ENCODE results near the gene EXPH5. TPM values are rescaled to one million over a fixed set of nuclear protein-coding genes. Genes with fewer than 3 reads are reported as not detected.

Gene EXPH5
- total RNA-seq, 4 donors from 2014 or later: 1.4 to 1.8 (median 1.6) TPM

DNA sequence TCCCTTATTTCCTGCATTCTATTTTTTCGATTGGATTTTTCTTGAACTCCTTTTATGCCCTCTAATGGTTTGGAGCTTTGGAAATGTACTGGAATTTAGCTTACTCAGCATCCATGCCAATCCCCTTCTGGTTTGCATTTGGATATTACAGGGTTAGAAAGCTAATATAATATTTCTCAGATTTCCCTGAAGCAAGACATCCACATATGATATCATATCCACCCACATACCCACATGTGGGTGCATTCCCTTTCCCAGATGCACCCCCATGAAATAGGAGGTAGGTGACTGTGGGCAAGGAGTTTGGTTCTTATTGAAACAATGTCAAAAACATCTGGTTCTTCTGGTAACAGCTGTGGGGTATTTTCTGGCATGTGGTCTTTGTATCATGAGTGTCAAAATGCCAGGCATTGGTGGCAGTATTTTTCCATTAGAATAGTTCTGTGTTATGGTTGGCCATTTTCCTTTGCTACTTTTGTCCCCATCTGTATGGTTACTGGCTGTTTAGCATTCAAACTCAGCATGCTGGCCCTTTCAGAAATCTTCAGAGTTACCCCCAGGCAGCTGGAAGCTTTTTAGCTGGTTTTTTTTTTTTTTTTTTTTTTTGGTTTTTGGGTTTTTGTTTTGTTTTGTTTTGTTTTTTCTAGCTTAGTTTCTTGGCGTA, 38.6 kb upstream of the EXPH5 start:
- 70% methylated on average over 2 of the region's 2 CpGs for WGBS
- Histone ChIP-seq H3K4me1 (no peaks in the 10 kb centered on the region), H3K27me3 (no peaks in the 10 kb centered on the region), H3K36me3 (no peaks in the 10 kb centered on the region), H3K27ac (replicated peaks in 1 of 4) (no peak overlapping the region), H3K9me3 (peaks cover 0 to 4% (median 1%) of the 10 kb centered on the region in 4 donors), H3K4me3 (no peak overlapping the region)
- intact Hi-C loops (cut with DNase I): no loop called here
- DNase-seq (ENCODE audit: extremely low spot score): no peak
- TF ChIP-seq, protein P1, sequence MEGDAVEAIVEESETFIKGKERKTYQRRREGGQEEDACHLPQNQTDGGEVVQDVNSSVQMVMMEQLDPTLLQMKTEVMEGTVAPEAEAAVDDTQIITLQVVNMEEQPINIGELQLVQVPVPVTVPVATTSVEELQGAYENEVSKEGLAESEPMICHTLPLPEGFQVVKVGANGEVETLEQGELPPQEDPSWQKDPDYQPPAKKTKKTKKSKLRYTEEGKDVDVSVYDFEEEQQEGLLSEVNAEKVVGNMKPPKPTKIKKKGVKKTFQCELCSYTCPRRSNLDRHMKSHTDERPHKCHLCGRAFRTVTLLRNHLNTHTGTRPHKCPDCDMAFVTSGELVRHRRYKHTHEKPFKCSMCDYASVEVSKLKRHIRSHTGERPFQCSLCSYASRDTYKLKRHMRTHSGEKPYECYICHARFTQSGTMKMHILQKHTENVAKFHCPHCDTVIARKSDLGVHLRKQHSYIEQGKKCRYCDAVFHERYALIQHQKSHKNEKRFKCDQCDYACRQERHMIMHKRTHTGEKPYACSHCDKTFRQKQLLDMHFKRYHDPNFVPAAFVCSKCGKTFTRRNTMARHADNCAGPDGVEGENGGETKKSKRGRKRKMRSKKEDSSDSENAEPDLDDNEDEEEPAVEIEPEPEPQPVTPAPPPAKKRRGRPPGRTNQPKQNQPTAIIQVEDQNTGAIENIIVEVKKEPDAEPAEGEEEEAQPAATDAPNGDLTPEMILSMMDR (IDR thresholded peaks at IDR 0.05): no peak
- TF ChIP-seq POLR2AphosphoS5 (IDR thresholded peaks at IDR 0.05): no peak
- no peak for TF ChIP-seq POLR2A (IDR thresholded peaks at IDR 0.05; ENCODE audit: low read depth)
- TF ChIP-seq EP300 (IDR thresholded peaks at IDR 0.05): no peak

DNA sequence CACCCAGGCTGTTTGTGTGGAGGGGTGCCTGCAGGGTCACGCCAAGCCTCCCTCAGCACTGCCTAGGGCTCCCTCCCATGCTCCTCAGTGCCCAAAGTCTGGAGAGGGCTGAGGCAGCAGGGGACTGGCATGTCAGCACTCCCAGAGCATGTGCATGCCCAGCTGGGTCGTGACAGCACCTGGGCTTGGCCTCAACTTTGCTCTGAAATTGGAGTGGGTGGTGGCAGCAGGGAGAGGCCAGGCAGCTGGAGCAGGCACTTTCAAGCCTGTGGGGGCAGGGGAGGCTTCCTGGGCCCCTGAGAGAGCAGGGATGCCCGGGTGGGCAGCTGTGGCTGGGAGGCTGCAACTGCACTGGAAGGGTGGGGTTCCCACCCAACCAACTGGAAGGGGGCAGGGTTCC, 35.7 kb upstream of the EXPH5 start:
- no peaks in the 10 kb centered on the region for H3K27me3 ChIP-seq
- intact Hi-C loops (cut with DNase I): no loop called here
- no peak for DNase-seq (ENCODE audit: extremely low spot score)
- no peaks in the 10 kb centered on the region for H3K4me1 ChIP-seq
- no peaks in the 10 kb centered on the region for H3K36me3 ChIP-seq
- peaks cover 0 to 4% (median 1%) of the 10 kb centered on the region in 4 donors for H3K9me3 ChIP-seq
- no peak overlapping the region for H3K27ac ChIP-seq (replicated peaks in 1 of 4)
- no peak overlapping the region for H3K4me3 ChIP-seq
- TF ChIP-seq EP300 (IDR thresholded peaks at IDR 0.05): no peak
- TF ChIP-seq POLR2A (IDR thresholded peaks at IDR 0.05; ENCODE audit: low read depth): no peak
- TF ChIP-seq POLR2AphosphoS5 (IDR thresholded peaks at IDR 0.05): no peak
- TF ChIP-seq, protein P1 (IDR thresholded peaks at IDR 0.05): no peak
- no CpG with 5 or more reads among the region's 3 CpGs for WGBS

DNA sequence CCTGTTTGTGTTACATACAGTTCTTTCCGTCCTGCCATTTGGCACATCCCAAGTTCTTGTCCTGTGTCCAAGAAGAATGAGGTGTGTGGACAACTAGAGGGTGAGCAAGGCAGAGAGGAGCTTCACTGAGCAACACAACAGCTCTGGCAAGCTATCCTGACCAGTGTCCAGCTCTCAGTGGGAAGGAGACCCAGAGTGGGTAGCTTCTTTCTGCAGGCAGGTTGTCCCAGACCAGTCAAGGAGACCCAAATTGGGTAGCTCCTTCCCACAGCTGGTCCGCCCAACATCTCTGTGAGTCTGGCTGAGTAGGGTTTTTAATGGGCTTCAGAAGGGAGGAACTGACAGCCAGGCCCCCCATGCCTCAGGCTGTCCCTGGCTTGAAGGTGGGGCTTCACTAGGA, 35.2 kb upstream of the EXPH5 start:
- Histone ChIP-seq H3K27ac (replicated peaks in 1 of 4) (no peak overlapping the region), H3K4me3 (no peak overlapping the region), H3K27me3 (no peaks in the 10 kb centered on the region), H3K4me1 (no peaks in the 10 kb centered on the region), H3K36me3 (no peaks in the 10 kb centered on the region), H3K9me3 (peaks cover 0 to 4% (median 1%) of the 10 kb centered on the region in 4 donors)
- intact Hi-C loops (cut with DNase I): no loop called here
- WGBS: 100% methylated on average over 1 of the region's 2 CpGs
- TF ChIP-seq POLR2AphosphoS5 (IDR thresholded peaks at IDR 0.05): no peak
- DNase-seq (ENCODE audit: extremely low spot score): no peak

DNA sequence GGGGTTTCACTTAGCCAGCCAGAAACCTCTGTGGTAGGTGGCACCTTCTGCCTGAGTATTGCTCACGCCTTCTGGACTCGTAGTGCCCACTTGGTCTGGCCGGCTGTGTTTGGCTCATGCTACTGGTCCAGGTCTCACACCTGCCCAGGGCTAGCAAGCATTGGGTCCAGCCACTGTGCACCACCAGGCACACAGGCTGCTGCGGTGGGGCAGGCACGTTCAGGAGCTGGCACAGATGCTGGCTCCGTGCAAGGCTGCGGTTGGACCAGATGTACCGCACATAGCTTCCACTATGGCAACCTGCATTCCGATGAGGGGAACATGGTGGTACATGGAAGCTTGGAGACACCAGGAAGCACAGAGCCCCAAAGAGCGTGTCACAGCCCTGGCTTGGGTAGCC, 34.8 kb upstream of the EXPH5 start:
- Histone ChIP-seq H3K4me3 (no peak overlapping the region), H3K27ac (replicated peaks in 1 of 4) (no peak overlapping the region), H3K9me3 (peaks cover 0 to 4% (median 1%) of the 10 kb centered on the region in 4 donors), H3K36me3 (no peaks in the 10 kb centered on the region), H3K27me3 (no peaks in the 10 kb centered on the region), H3K4me1 (no peaks in the 10 kb centered on the region)
- intact Hi-C loops (cut with DNase I): no loop called here
- no peak for DNase-seq (ENCODE audit: extremely low spot score)
- no peak for TF ChIP-seq EP300 (IDR thresholded peaks at IDR 0.05)
- TF ChIP-seq, protein P1 (IDR thresholded peaks at IDR 0.05): no peak
- no peak for TF ChIP-seq POLR2AphosphoS5 (IDR thresholded peaks at IDR 0.05)
- TF ChIP-seq POLR2A (IDR thresholded peaks at IDR 0.05; ENCODE audit: low read depth): no peak
- WGBS: 100% methylated on average over 3 of the region's 10 CpGs

DNA sequence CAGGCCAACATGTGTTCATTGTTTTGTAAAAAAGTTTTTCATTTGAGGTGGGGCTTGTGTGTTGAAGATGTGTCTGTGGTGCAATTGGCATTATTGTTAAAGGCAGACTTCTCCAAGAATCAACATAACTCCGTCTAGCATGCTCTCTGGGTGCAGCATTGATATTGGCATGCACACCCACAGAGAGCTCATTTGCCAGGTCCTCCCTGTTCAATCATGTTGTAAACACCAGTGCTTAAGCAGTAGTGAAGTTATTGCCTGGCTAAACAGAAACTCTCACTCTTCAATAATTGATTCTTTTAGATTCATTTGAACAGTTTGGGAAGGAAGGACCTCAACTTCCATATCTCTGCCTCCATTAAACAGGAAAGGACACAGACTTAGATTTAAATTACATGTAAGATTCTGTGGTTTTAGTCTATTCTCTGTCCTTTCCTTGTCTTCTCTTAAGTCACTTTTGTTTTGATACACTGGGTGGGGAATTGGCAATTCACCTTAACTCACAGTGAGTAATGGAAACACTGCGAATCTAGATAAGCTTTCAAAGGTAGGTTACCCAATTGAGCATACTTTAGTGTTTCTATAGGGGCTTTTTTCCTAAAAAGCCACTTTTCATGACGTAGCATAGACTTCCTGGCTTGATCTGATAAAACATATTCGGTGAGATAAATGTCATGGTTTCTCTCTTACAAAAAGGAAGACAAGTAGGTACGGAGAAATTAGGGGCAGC, 30.8 kb upstream of the EXPH5 start:
- H3K27ac ChIP-seq (replicated peaks in 1 of 4): no peak overlapping the region
- H3K4me1 ChIP-seq: no peaks in the 10 kb centered on the region
- TF ChIP-seq, protein P1 (IDR thresholded peaks at IDR 0.05): no peak
- no peak for TF ChIP-seq POLR2A (IDR thresholded peaks at IDR 0.05; ENCODE audit: low read depth)
- no peak for TF ChIP-seq POLR2AphosphoS5 (IDR thresholded peaks at IDR 0.05)
- TF ChIP-seq EP300 (IDR thresholded peaks at IDR 0.05): no peak
- H3K4me3 ChIP-seq: no peak overlapping the region
- H3K27me3 ChIP-seq: no peaks in the 10 kb centered on the region
- no peak for DNase-seq (ENCODE audit: extremely low spot score)
- H3K9me3 ChIP-seq: peaks cover 0 to 3% (median 0%) of the 10 kb centered on the region in 4 donors
- no peaks in the 10 kb centered on the region for H3K36me3 ChIP-seq
- intact Hi-C loops (cut with DNase I): no loop called here
- 76% methylated on average over 5 of the region's 5 CpGs for WGBS

Data from esophagus muscularis mucosa (tissue), 4 donors.